HCT116 (cell line): ENCODE data around the gene CCND2.

ENCODE experiments used
- ATF3 ChIP-seq: IDR thresholded peaks from 2 replicates; pipeline ENCODE4 v1.6.1; 2012
- CBX3 ChIP-seq: IDR thresholded peaks from 2 replicates; pipeline ENCODE4 v1.6.1; 2012; ENCODE audit warnings: low read depth
- CTCF ChIP-seq, 3 experiments: fragments of 200-600 bp in 1 of 3; sonication (generic) in 1 of 3; IDR thresholded peaks in 2 of 3; conservative IDR thresholded peaks in 1 of 3; 2 replicates each; pipeline ENCODE4 v1.5.1; 2012 to 2017; ENCODE audit warnings: low read depth in 2 of 3, low read length in 2 of 3, antibody characterized with exemption in 1 of 3, borderline replicate concordance in 1 of 3, control low read depth in 1 of 3, mild to moderate bottlenecking in 1 of 3, mixed read lengths in 1 of 3, mixed run types in 1 of 3, moderate library complexity in 1 of 3; ENCODE audit not compliant: insufficient read depth in 1 of 3
- EZH2 ChIP-seq: fragments of 200-600 bp; sonication (generic); IDR thresholded peaks from 2 replicates; pipeline ENCODE4 v1.6.1; 2017; ENCODE audit warnings: antibody characterized with exemption, mixed run types
- FOSL1 ChIP-seq: IDR thresholded peaks from 2 replicates; pipeline ENCODE4 v1.6.1; 2012; ENCODE audit warnings: low read depth
- MAX ChIP-seq: IDR thresholded peaks from 2 replicates; pipeline ENCODE4 v1.6.1; 2012
- POLR2A ChIP-seq: IDR thresholded peaks from 2 replicates; pipeline ENCODE4 v1.7.0; 2011; ENCODE audit warnings: borderline replicate concordance; ENCODE audit not compliant: insufficient read depth, insufficient read length; ENCODE audit errors: extremely low read depth
- POLR2AphosphoS5 ChIP-seq: IDR thresholded peaks from 2 replicates; pipeline ENCODE4 v1.6.1; 2011; ENCODE audit warnings: mild to moderate bottlenecking, low read depth, low read length, moderate library complexity
- RAD21 ChIP-seq: IDR thresholded peaks from 2 replicates; pipeline ENCODE4 v1.6.1; 2012; ENCODE audit warnings: low read depth, mild to moderate bottlenecking
- REST ChIP-seq: IDR thresholded peaks from 2 replicates; pipeline ENCODE4 v1.6.1; 2012; ENCODE audit warnings: low read depth
- YY1 ChIP-seq: IDR thresholded peaks from 2 replicates; pipeline ENCODE4 v1.6.1; 2011; ENCODE audit warnings: low read length, low read depth, moderate library complexity, mild to moderate bottlenecking; ENCODE audit not compliant: insufficient replicate concordance; ENCODE audit errors: extremely low read depth
- ZFX ChIP-seq: fragments of 450-650 bp; IDR thresholded peaks from 2 replicates; pipeline ENCODE4 v1.6.1; 2017

- TF ChIP-seq CBX3 (no peak), RAD21 (no peak), EZH2 (no peak), CTCF (IDR thresholded peaks at IDR 0.05 in 2 of 3, conservative IDR thresholded peaks at IDR 0.05 in 1 of 3; ENCODE audit: borderline replicate concordance in 1 of 3, insufficient read depth in 1 of 3, low read depth in 2 of 3, low read length in 2 of 3) (no peak), ATF3 (no peak), POLR2A (no peak), YY1 (no peak), FOSL1 (no peak), POLR2AphosphoS5 (no peak), ZFX (no peak), MAX (no peak), REST (no peak)
Measured at GRCh38 chr12:4272424-4273272, 914 bp upstream of the CCND2 start.
